ENCODE measurements around the gene NTRK2. TPM values are rescaled to one million over a fixed set of nuclear protein-coding genes. Genes with fewer than 3 reads are reported as not detected.

NTRK2 gene
- total RNA-seq, 1 experiment from 2014 or later: not detected

GRCh38 chr9:84829471-84829870, 159.9 kb downstream of the NTRK2 start:
- H3K9ac ChIP-seq (ENCODE audit: low read length): no peak overlapping the region
- POLR2A ChIA-PET: no interaction called here
- no peak overlapping the region for H3K4me3 ChIP-seq (replicated peaks in 1 of 2; ENCODE audit: low read depth in 1 of 2, low read length in 2 of 2)
- intact Hi-C loops (cut with micrococcal nuclease): no loop called here
- DNase-seq (ENCODE audit: low read depth, low spot score): no peak
- no peaks in the 10 kb centered on the region for H3K79me2 ChIP-seq (ENCODE audit: insufficient read depth, low read length)
- H3K27ac ChIP-seq (ENCODE audit: low read depth, low read length): no peak overlapping the region
- no peaks in the 10 kb centered on the region for H3K9me3 ChIP-seq (ENCODE audit: control insufficient read depth in 1 of 2, insufficient read depth in 1 of 2, low read depth in 1 of 2, low read length in 2 of 2)
- BruUV-seq (replicated peaks): no TSS peak
- no peak for TF ChIP-seq MAX (IDR thresholded peaks at IDR 0.05)
- TF ChIP-seq YY1 (IDR thresholded peaks at IDR 0.05; ENCODE audit: extremely low read depth, insufficient replicate concordance, low read depth, low read length): no peak
- TF ChIP-seq JUND (IDR thresholded peaks at IDR 0.05): no peak
- no peak for TF ChIP-seq SP1 (IDR thresholded peaks at IDR 0.05; ENCODE audit: low read depth)
- TF ChIP-seq ATF3 (IDR thresholded peaks at IDR 0.05): no peak
- no peak for TF ChIP-seq SIN3A (IDR thresholded peaks at IDR 0.05; ENCODE audit: low read depth)
- no peak for TF ChIP-seq ZBTB33 (IDR thresholded peaks at IDR 0.05; ENCODE audit: extremely low read depth, insufficient replicate concordance, low read length)
- no peak for TF ChIP-seq ELF1 (IDR thresholded peaks at IDR 0.05; ENCODE audit: borderline replicate concordance, low read depth)
- no peak for TF ChIP-seq POLR2A (IDR thresholded peaks at IDR 0.05; ENCODE audit: borderline replicate concordance, extremely low read depth, insufficient read depth, insufficient read length)
- no peak for TF ChIP-seq ZNF274 (IDR thresholded peaks at IDR 0.05; ENCODE audit: low read depth, low read length)
- no peak for TF ChIP-seq EZH2 (IDR thresholded peaks at IDR 0.05)
- RAD21 ChIA-PET (ENCODE audit: low non-redundant PET in 1 of 2, low total read pairs in 2 of 2, uncharacterized antibody in 2 of 2, unreplicated experiment in 2 of 2): no interaction called here
- H3K9me2 ChIP-seq (ENCODE audit: insufficient read depth): no peaks in the 10 kb centered on the region
- CTCF ChIA-PET: no interaction called here
- H3K27me3 ChIP-seq (ENCODE audit: insufficient read depth, low read length): 0 out of 2 replicates have a peak, but pooled peaks cover 4% of the 10 kb centered on the region
- no peak for ATAC-seq
- no peak overlapping the region for H2AFZ ChIP-seq (ENCODE audit: low read depth, low read length, poor library complexity, severe bottlenecking)
- no peaks in the 10 kb centered on the region for H3K4me1 ChIP-seq (ENCODE audit: control insufficient read depth in 1 of 2, insufficient read depth in 2 of 2, low read length in 2 of 2)
- no peaks in the 10 kb centered on the region for H4K20me1 ChIP-seq (ENCODE audit: insufficient read depth)
- H3K36me3 ChIP-seq (ENCODE audit: control insufficient read depth in 1 of 2, insufficient read depth in 2 of 2, low read length in 2 of 2): no peaks in the 10 kb centered on the region
- H3K4me2 ChIP-seq (ENCODE audit: low read length): no peak overlapping the region

All from HCT116 (cell line).